Spleen (tissue), 7 donors: ENCODE data around the gene CCNF.

ENCODE experiments used
- POLR2A ChIP-seq, 3 donors: fragments of 450-650 bp; IDR thresholded peaks; one replicate each; pipeline ENCODE4 v1.5.1; 2017; ENCODE audit warnings: antibody characterized with exemption in 3 of 3, mild to moderate bottlenecking in 1 of 3
- POLR2AphosphoS5 ChIP-seq, 3 donors: sonication (generic); formaldehyde crosslinking; IDR thresholded peaks; one replicate each; pipeline ENCODE4 v1.5.1; 2017; ENCODE audit warnings: antibody characterized with exemption in 3 of 3
- TF ChIP-seq, protein P1 (sequence below), 11 experiments: fragments of 200-600 bp in 7 of 11; fragments of 450-650 bp in 4 of 11; sonication (generic) in 4 of 11; IDR thresholded peaks in 8 of 11; conservative IDR thresholded peaks in 3 of 11; 1 replicate in 7 of 11; 2 replicates in 4 of 11; pipeline versions ENCODE4 v1.4.0 to v1.8.0; 2016 to 2021; ENCODE audit warnings: antibody characterized with exemption in 11 of 11, inconsistent platforms in 4 of 11, mild to moderate bottlenecking in 1 of 11
- donor health status: DM: no; HTN: no; CAD: no; lungs with moderate emphysema.
- donor health status: DM: no; HTN: no; CAD: no.
- donor health status: DM: no; HTN: no; CAD: no.

DNA sequence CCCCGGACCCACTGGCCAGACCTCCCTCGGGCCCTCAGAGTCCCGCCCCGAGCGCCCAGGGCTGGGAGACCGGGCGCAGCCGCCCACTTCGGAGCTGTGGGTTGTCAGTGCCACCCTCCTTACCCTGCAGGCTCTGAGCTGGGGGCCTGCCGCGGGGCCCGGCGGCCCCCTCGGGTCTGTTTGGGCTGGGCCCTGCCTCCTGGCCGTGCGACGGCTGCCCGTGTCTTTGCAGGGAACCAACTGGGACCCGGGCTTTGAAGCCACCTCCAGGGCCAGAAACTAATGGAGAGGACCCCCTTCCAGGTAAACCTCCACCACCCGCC lies 31.1 kb downstream of the CCNF start:
- TF ChIP-seq POLR2AphosphoS5 (IDR thresholded peaks at IDR 0.05) (no peak), POLR2A (IDR thresholded peaks at IDR 0.05) (no peak)
- TF ChIP-seq, protein P1, sequence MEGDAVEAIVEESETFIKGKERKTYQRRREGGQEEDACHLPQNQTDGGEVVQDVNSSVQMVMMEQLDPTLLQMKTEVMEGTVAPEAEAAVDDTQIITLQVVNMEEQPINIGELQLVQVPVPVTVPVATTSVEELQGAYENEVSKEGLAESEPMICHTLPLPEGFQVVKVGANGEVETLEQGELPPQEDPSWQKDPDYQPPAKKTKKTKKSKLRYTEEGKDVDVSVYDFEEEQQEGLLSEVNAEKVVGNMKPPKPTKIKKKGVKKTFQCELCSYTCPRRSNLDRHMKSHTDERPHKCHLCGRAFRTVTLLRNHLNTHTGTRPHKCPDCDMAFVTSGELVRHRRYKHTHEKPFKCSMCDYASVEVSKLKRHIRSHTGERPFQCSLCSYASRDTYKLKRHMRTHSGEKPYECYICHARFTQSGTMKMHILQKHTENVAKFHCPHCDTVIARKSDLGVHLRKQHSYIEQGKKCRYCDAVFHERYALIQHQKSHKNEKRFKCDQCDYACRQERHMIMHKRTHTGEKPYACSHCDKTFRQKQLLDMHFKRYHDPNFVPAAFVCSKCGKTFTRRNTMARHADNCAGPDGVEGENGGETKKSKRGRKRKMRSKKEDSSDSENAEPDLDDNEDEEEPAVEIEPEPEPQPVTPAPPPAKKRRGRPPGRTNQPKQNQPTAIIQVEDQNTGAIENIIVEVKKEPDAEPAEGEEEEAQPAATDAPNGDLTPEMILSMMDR (IDR thresholded peaks at IDR 0.05 in 8 of 11, conservative IDR thresholded peaks at IDR 0.05 in 3 of 11) = no peak
